ENCODE results near the gene ADAMTS17. TPM values are rescaled to one million over a fixed set of nuclear protein-coding genes. Genes with fewer than 3 reads are reported as not detected.

ADAMTS17 gene
- total RNA-seq, 1 donor from 2014 or later: 2.3 TPM

- no peak for DNase-seq (ENCODE audit: low read depth)
- TF ChIP-seq CTCF (IDR thresholded peaks at IDR 0.05; ENCODE audit: insufficient read depth, low read length, poor library complexity, severe bottlenecking): no peak
- Histone ChIP-seq H3K27me3 (ENCODE audit: control insufficient read depth, insufficient read depth, low read length) (no peaks in the 10 kb centered on the region), H3K4me3 (ENCODE audit: low read depth, low read length) (no peak overlapping the region), H3K36me3 (ENCODE audit: control insufficient read depth, insufficient read depth, low read length) (no peaks in the 10 kb centered on the region)
Observed at GRCh38 chr15:100125401-100126191, 216.2 kb downstream of the ADAMTS17 start.

- TF ChIP-seq CTCF (IDR thresholded peaks at IDR 0.05; ENCODE audit: insufficient read depth, low read length, poor library complexity, severe bottlenecking): no peak
- no peaks in the 10 kb centered on the region for H3K36me3 ChIP-seq (ENCODE audit: control insufficient read depth, insufficient read depth, low read length)
Observed at GRCh38 chr15:100124936-100125335, 216.8 kb downstream of the ADAMTS17 start.

GRCh38 chr15:100124361-100124760 is 217.4 kb downstream of the ADAMTS17 start:
- Histone ChIP-seq H3K27me3 (ENCODE audit: control insufficient read depth, insufficient read depth, low read length) (no peaks in the 10 kb centered on the region), H3K36me3 (ENCODE audit: control insufficient read depth, insufficient read depth, low read length) (no peaks in the 10 kb centered on the region), H3K4me3 (ENCODE audit: low read depth, low read length) (no peak overlapping the region)
- no peak for DNase-seq (ENCODE audit: low read depth)
- no peak for TF ChIP-seq CTCF (IDR thresholded peaks at IDR 0.05; ENCODE audit: insufficient read depth, low read length, poor library complexity, severe bottlenecking)

More at GRCh38 chr15:100124936-100125335, 216.8 kb downstream of the ADAMTS17 start:
- H3K4me3 ChIP-seq (ENCODE audit: low read depth, low read length): no peak overlapping the region
- no peaks in the 10 kb centered on the region for H3K27me3 ChIP-seq (ENCODE audit: control insufficient read depth, insufficient read depth, low read length)
- no peak for DNase-seq (ENCODE audit: low read depth)

- no peak for TF ChIP-seq CTCF (IDR thresholded peaks at IDR 0.05; ENCODE audit: insufficient read depth, low read length, poor library complexity, severe bottlenecking)
- no peaks in the 10 kb centered on the region for H3K36me3 ChIP-seq (ENCODE audit: control insufficient read depth, insufficient read depth, low read length)
- H3K4me3 ChIP-seq (ENCODE audit: low read depth, low read length): no peak overlapping the region
- DNase-seq (ENCODE audit: low read depth): no peak
- no peaks in the 10 kb centered on the region for H3K27me3 ChIP-seq (ENCODE audit: control insufficient read depth, insufficient read depth, low read length)
Observed at GRCh38 chr15:100123611-100124010, 218.2 kb downstream of the ADAMTS17 start.

GRCh38 chr15:100121285-100121684 is 220.5 kb downstream of the ADAMTS17 start:
- no peak overlapping the region for H3K4me3 ChIP-seq (ENCODE audit: low read depth, low read length)
- no peak for TF ChIP-seq CTCF (IDR thresholded peaks at IDR 0.05; ENCODE audit: insufficient read depth, low read length, poor library complexity, severe bottlenecking)
- H3K27me3 ChIP-seq (ENCODE audit: control insufficient read depth, insufficient read depth, low read length): no peaks in the 10 kb centered on the region
- no peaks in the 10 kb centered on the region for H3K36me3 ChIP-seq (ENCODE audit: control insufficient read depth, insufficient read depth, low read length)
- no peak for DNase-seq (ENCODE audit: low read depth)

- DNase-seq (ENCODE audit: low read depth): no peak
- Histone ChIP-seq H3K4me3 (ENCODE audit: low read depth, low read length) (no peak overlapping the region), H3K36me3 (ENCODE audit: control insufficient read depth, insufficient read depth, low read length) (no peaks in the 10 kb centered on the region), H3K27me3 (ENCODE audit: control insufficient read depth, insufficient read depth, low read length) (no peaks in the 10 kb centered on the region)
- no peak for TF ChIP-seq CTCF (IDR thresholded peaks at IDR 0.05; ENCODE audit: insufficient read depth, low read length, poor library complexity, severe bottlenecking)
Observed at GRCh38 chr15:100120111-100120510, 221.7 kb downstream of the ADAMTS17 start.
